IMR-90 (cell line): ENCODE measurements around the gene PJA2. TPM values are rescaled to one million over a fixed set of nuclear protein-coding genes. Genes with fewer than 3 reads are reported as not detected.

Experiments used
- ATAC-seq: fragments of 200-7000 bp; cut with Tn5 transposase; 2 replicates; pipeline ENCODE4 v1.9.1; 2020; ENCODE audit warnings: low read depth, mild to moderate bottlenecking, moderate library complexity
- BruUV-seq: library from RNA; stranded (reverse); fragments of 400-500 nt; replicated peaks from 2 replicates; lab custom pipeline; 2021; lab: Mats Ljungman, UMichigan
- CTCF ChIA-PET: fragments of 300-600 bp; formaldehyde crosslinking; extraction: SDS; loops from one replicate; lab custom pipeline; 2021; ENCODE audit warnings: antibody characterized with exemption; lab: Yijun Ruan, JAX
- POLR2A ChIA-PET: fragments of 300-600 bp; sonication (Branson Sonifier 250); formaldehyde crosslinking; loops from one replicate; lab custom pipeline; 2022; ENCODE audit warnings: antibody characterized with exemption; ENCODE audit not compliant: unreplicated experiment; lab: Charles Lee
- DNase-seq: peaks from one replicate; pipeline ENCODE4 v3.0.0; 2013
- H2AFZ ChIP-seq: replicated peaks from 2 replicates; pipeline ENCODE3; 2013; ENCODE audit warnings: low read length, mild to moderate bottlenecking; ENCODE audit not compliant: poor library complexity
- H2AK5ac ChIP-seq: 2 replicates; pipeline ENCODE4 v1.6.1; 2013; ENCODE audit warnings: low read depth, low read length, inconsistent platforms
- H2AK9ac ChIP-seq: replicated peaks from 2 replicates; pipeline ENCODE3; 2013; ENCODE audit warnings: mild to moderate bottlenecking, low read depth, low read length, moderate library complexity; ENCODE audit not compliant: poor library complexity
- H2BK120ac ChIP-seq: 2 replicates; pipeline ENCODE4 v1.6.1; 2013; ENCODE audit warnings: low read depth, low read length, inconsistent platforms
- H2BK15ac ChIP-seq: 3 replicates; pipeline ENCODE4 v1.6.1; 2013; ENCODE audit warnings: low read depth, low read length, inconsistent platforms
- H2BK20ac ChIP-seq: 2 replicates; pipeline ENCODE4 v1.6.1; 2013; ENCODE audit warnings: low read depth, mild to moderate bottlenecking, inconsistent platforms, low read length, moderate library complexity
- H2BK5ac ChIP-seq: 2 replicates; pipeline ENCODE4 v1.6.1; 2013; ENCODE audit warnings: mild to moderate bottlenecking, low read depth, low read length, inconsistent platforms; ENCODE audit not compliant: poor library complexity, severe bottlenecking
- H3K14ac ChIP-seq: replicated peaks from 2 replicates; pipeline ENCODE4 v1.6.1; 2013; ENCODE audit warnings: low read depth, low read length, inconsistent platforms
- H3K18ac ChIP-seq: 2 replicates; pipeline ENCODE4 v1.6.1; 2013; ENCODE audit warnings: low read depth, low read length, control low read depth
- H3K23ac ChIP-seq: 2 replicates; pipeline ENCODE4 v1.6.1; 2013; ENCODE audit warnings: low read depth, low read length, inconsistent platforms
- H3K27ac ChIP-seq: 2 replicates; pipeline ENCODE4 v1.5.1; 2013; ENCODE audit warnings: mild to moderate bottlenecking, control low read depth, low read length; ENCODE audit not compliant: insufficient read depth
- H3K27me3 ChIP-seq: 2 replicates; pipeline ENCODE4 v1.6.1; 2013; ENCODE audit warnings: low read length; ENCODE audit not compliant: control insufficient read depth, insufficient read depth
- H3K36me3 ChIP-seq: 2 replicates; pipeline ENCODE4 v1.6.1; 2013; ENCODE audit warnings: low read length, mixed read lengths; ENCODE audit not compliant: control insufficient read depth, insufficient read depth
- H3K4ac ChIP-seq: 2 replicates; pipeline ENCODE4 v1.6.1; 2013; ENCODE audit warnings: low read depth, low read length, inconsistent platforms
- H3K4me1 ChIP-seq: 2 replicates; pipeline ENCODE4 v1.6.1; 2013; ENCODE audit warnings: low read length, mixed read lengths; ENCODE audit not compliant: control insufficient read depth, insufficient read depth
- H3K4me2 ChIP-seq: 2 replicates; pipeline ENCODE4 v1.6.1; 2013; ENCODE audit warnings: low read depth, mild to moderate bottlenecking, control low read depth, low read length, moderate library complexity
- H3K4me3 ChIP-seq: 2 replicates; pipeline ENCODE4 v1.5.1; 2013; ENCODE audit warnings: low read depth, mild to moderate bottlenecking, control low read depth, low read length, moderate library complexity; ENCODE audit not compliant: insufficient read depth
- H3K56ac ChIP-seq: 2 replicates; pipeline ENCODE4 v1.6.1; 2013; ENCODE audit warnings: low read length, inconsistent platforms; ENCODE audit not compliant: insufficient read depth; ENCODE audit errors: extremely low read depth
- H3K79me1 ChIP-seq, 2 experiments: 2 replicates each; pipeline ENCODE4 v1.6.1; 2013; ENCODE audit warnings: low read length in 2 of 2, inconsistent platforms in 1 of 2, low read depth in 1 of 2
- H3K9ac ChIP-seq: 2 replicates; pipeline ENCODE4 v1.6.1; 2013; ENCODE audit warnings: low read depth, low read length, control low read depth
- H3K9me1 ChIP-seq: 2 replicates; pipeline ENCODE4 v1.6.1; 2013; ENCODE audit warnings: low read length, inconsistent platforms; ENCODE audit not compliant: insufficient read depth
- H3K9me3 ChIP-seq: 2 replicates; pipeline ENCODE4 v1.6.1; 2013; ENCODE audit warnings: low read length; ENCODE audit not compliant: control insufficient read depth, insufficient read depth
- H4K20me1 ChIP-seq: 2 replicates; pipeline ENCODE4 v1.6.1; 2013; ENCODE audit warnings: low read length, inconsistent platforms; ENCODE audit not compliant: insufficient read depth
- H4K5ac ChIP-seq: 2 replicates; pipeline ENCODE4 v1.6.1; 2013; ENCODE audit warnings: mild to moderate bottlenecking, low read depth, low read length, control low read depth
- H4K8ac ChIP-seq, 2 experiments: 2 replicates each; pipeline ENCODE4 v1.6.1; 2013; ENCODE audit warnings: low read depth in 2 of 2, low read length in 2 of 2, control low read depth in 1 of 2, inconsistent platforms in 1 of 2
- H4K91ac ChIP-seq: 2 replicates; pipeline ENCODE4 v1.6.1; 2013; ENCODE audit warnings: low read depth, low read length, inconsistent platforms; ENCODE audit not compliant: insufficient read depth
- BHLHE40 ChIP-seq: fragments of 150-350 bp; IDR thresholded peaks from 2 replicates; pipeline ENCODE4 v1.6.1; 2016; ENCODE audit warnings: mild to moderate bottlenecking, low read depth, low read length
- CEBPB ChIP-seq: IDR thresholded peaks from 2 replicates; pipeline ENCODE4 v1.6.1; 2012; ENCODE audit warnings: low read depth, low read length, improper control_type of control experiment
- CHD1 ChIP-seq: IDR thresholded peaks from 2 replicates; pipeline ENCODE4 v1.6.1; 2012; ENCODE audit warnings: low read depth, low read length, improper control_type of control experiment
- CTCF ChIP-seq: conservative IDR thresholded peaks from 2 replicates; pipeline ENCODE4 v1.5.1; 2012; ENCODE audit warnings: mild to moderate bottlenecking, low read depth, low read length, improper control_type of control experiment
- ELK1 ChIP-seq: fragments of 150-350 bp; IDR thresholded peaks from 2 replicates; pipeline ENCODE4 v1.6.1; 2016; ENCODE audit warnings: low read depth, mild to moderate bottlenecking, low read length, moderate library complexity, borderline replicate concordance
- FOS ChIP-seq: fragments of 150-350 bp; IDR thresholded peaks from 2 replicates; pipeline ENCODE4 v1.6.1; 2016; ENCODE audit warnings: low read depth, low read length
- MAFK ChIP-seq: IDR thresholded peaks from 2 replicates; pipeline ENCODE4 v1.6.1; 2012; ENCODE audit warnings: low read depth, low read length, improper control_type of control experiment
- MAZ ChIP-seq: IDR thresholded peaks from 2 replicates; pipeline ENCODE4 v1.6.1; 2012; ENCODE audit warnings: low read depth, mild to moderate bottlenecking, low read length, improper control_type of control experiment, moderate library complexity, borderline replicate concordance
- MXI1 ChIP-seq: IDR thresholded peaks from 2 replicates; pipeline ENCODE4 v1.6.1; 2012; ENCODE audit warnings: low read depth, mild to moderate bottlenecking, low read length, moderate library complexity, borderline replicate concordance
- NFE2L2 ChIP-seq: fragments of 150-350 bp; IDR thresholded peaks from 2 replicates; pipeline ENCODE4 v1.6.1; 2016; ENCODE audit warnings: low read depth, mild to moderate bottlenecking, low read length
- POLR2A ChIP-seq: IDR thresholded peaks from 2 replicates; pipeline ENCODE4 v1.6.1; 2012; ENCODE audit warnings: mild to moderate bottlenecking, low read depth, low read length
- RAD21 ChIP-seq: IDR thresholded peaks from 2 replicates; pipeline ENCODE4 v1.6.1; 2012; ENCODE audit warnings: low read length, improper control_type of control experiment
- RCOR1 ChIP-seq: IDR thresholded peaks from 2 replicates; pipeline ENCODE4 v1.6.1; 2012; ENCODE audit warnings: mild to moderate bottlenecking, low read length, improper control_type of control experiment; ENCODE audit not compliant: insufficient replicate concordance
- RFX5 ChIP-seq: IDR thresholded peaks from 2 replicates; pipeline ENCODE4 v1.8.0; 2012; ENCODE audit warnings: low read depth, mild to moderate bottlenecking, low read length, moderate library complexity
- SMC3 ChIP-seq: fragments of 150-350 bp; IDR thresholded peaks from 2 replicates; pipeline ENCODE4 v1.6.1; 2016; ENCODE audit warnings: low read depth, mild to moderate bottlenecking, antibody characterized with exemption, low read length, moderate library complexity
- USF2 ChIP-seq: fragments of 150-350 bp; IDR thresholded peaks from 2 replicates; pipeline ENCODE4 v1.6.1; 2017; ENCODE audit warnings: mild to moderate bottlenecking, antibody characterized with exemption, low read length, low read depth
- WGBS, 2 experiments: methylation state at CpG; one replicate each; pipeline versions ENCODE4 v1.1.5 to v1.1.7; 2013; ENCODE audit warnings: missing lambda C conversion rate in 2 of 2; ENCODE audit not compliant: insufficient read length in 1 of 2; ENCODE audit errors: extremely low coverage in 2 of 2; 5-methylcytosine and 5-hydroxymethylcytosine counted together
- dilution Hi-C: fragments of 300-500 bp; cut with HindIII; formaldehyde crosslinking; loops from one replicate; pipeline ENCODE4 v1.14.3; 2018; ENCODE audit warnings: low sequenced_read_pairs; ENCODE audit not compliant: unreplicated experiment
- in situ Hi-C: fragments of 300-500 bp; cut with MboI; formaldehyde crosslinking; loops from 3 replicates; pipeline ENCODE4 v1.14.3; 2019; ENCODE audit warnings: low sequenced_read_pairs, inconsistent platforms, mixed read lengths
- intact Hi-C: fragments of 100-400 bp; cut with micrococcal nuclease; formaldehyde crosslinking; loops from 2 replicates; pipeline ENCODE4 v1.10.0; 2022
- polyA plus RNA-seq, 3 experiments: library from polyadenylated mRNA; depleted of rRNA; stranded (reverse); fragments of >200 nt; gene quantifications; 2 replicates each; pipeline ENCODE4 v1.2.3, GENCODE V29; 2012; ENCODE audit warnings: low replicate concordance in 1 of 3
- total RNA-seq: library from RNA; depleted of rRNA; stranded (reverse); fragments of >200 nt; gene quantifications from 2 replicates; pipeline ENCODE4 v1.2.3, GENCODE V29; 2012

Gene PJA2
- total and polyA plus RNA-seq, 2 of the 4 experiments (the other 2 are of a cell fraction), result 42.3 to 70.6 TPM

DNA sequence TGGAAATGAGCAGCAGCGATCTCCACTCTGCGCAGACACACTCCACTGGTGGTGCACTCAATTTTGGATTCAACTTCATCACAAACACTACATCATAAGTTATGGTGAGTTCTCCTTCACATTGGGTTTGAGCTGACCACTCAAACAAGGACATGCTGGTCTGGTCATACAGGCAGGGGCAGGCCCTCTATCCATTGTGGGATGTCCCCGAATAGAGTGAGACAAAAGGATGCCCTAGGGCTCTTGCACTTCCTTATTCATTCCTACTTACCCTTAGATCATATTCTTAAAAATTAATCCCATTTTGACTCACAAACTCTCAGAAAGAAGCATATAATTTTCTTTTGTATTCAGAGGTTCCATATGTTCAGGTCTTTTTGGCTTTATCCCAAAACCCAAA lies 16.3 kb upstream of the PJA2 start:
- Histone ChIP-seq H3K9ac (no peak overlapping the region), H3K4me3 (no peak overlapping the region), H4K20me1 (no peaks in the 10 kb centered on the region), H2BK120ac (no peak overlapping the region), H3K27me3 (no peaks in the 10 kb centered on the region), H3K9me3 (no peaks in the 10 kb centered on the region), H3K4me2 (no peak overlapping the region), H3K18ac (no peak overlapping the region), H3K23ac (no peak overlapping the region), H2BK20ac (no peak overlapping the region), H3K4ac (no peak overlapping the region), H3K27ac (no peak overlapping the region), H2BK15ac (no peak overlapping the region), H4K8ac (no peak overlapping the region), H2AK5ac (no peak overlapping the region), H3K14ac (no peak overlapping the region), H3K36me3 (no peaks in the 10 kb centered on the region), H3K9me1 (no peaks in the 10 kb centered on the region), H2AK9ac (no peak overlapping the region), H3K56ac (no peak overlapping the region), H2AFZ (no peak overlapping the region), H4K5ac (no peak overlapping the region), H4K91ac (no peak overlapping the region), H3K79me1 (no peaks in the 10 kb centered on the region), H2BK5ac (no peak overlapping the region), H3K4me1 (no peaks in the 10 kb centered on the region)
- ATAC-seq (no peak), DNase-seq (no peak)
- TF ChIP-seq MAFK (no peak), BHLHE40 (no peak), ELK1 (no peak), FOS (no peak), MXI1 (no peak), CEBPB (no peak), NFE2L2 (no peak), MAZ (no peak), SMC3 (no peak), RFX5 (no peak), POLR2A (no peak), USF2 (no peak), RAD21 (no peak), RCOR1 (no peak), CTCF (no peak), CHD1 (no peak)
- dilution Hi-C loops (no loop called here), intact Hi-C loops (no loop called here), in situ Hi-C loops (no loop called here)
- no TSS peak for BruUV-seq
- ChIA-PET POLR2A (no interaction called here), CTCF (no interaction called here)
- 100% methylated on average over 2 of the region's 3 CpGs; no CpG with 5 or more reads in 1 of the 2 experiments for WGBS, 2 experiments
